ENCODE results near the gene PSMC1.
"Not testable (repeated sequence)": the region's sequence is repeated elsewhere in the genome, so short reads cannot be mapped to it uniquely, and the experiment has no call there.

DNA sequence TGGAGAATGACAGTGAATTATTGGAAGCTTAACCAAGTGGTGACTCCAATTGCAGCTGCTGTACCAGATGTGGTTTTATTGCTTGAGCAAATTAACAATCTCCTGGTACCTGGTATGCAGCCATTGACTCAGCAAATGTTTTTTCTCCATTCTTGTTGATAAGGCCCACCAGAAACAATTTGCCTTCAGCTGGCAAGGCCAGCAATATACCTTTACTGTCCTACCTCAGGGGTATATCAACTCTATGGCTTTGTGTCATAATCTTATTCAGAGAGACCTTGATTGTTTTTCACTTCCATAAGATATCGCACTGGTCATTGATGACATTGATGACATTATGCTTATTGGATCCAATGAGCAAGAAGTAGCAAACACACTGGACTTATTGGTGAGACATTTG, 26.4 kb upstream of the PSMC1 start:
- not testable (repeated sequence) for TF ChIP-seq EZH2 (IDR thresholded peaks at IDR 0.05; ENCODE audit: insufficient read depth, poor library complexity, severe bottlenecking); EZH2phosphoT487 (IDR thresholded peaks at IDR 0.05; ENCODE audit: insufficient read depth, low read depth)

Measured in GM23248 (cell line).